Body of pancreas (tissue), 4 donors: ENCODE data around the gene JAKMIP2.

ENCODE experiments used
- POLR2A ChIP-seq, 3 donors: fragments of 450-650 bp; IDR thresholded peaks; one replicate each; pipeline ENCODE4 v1.6.1; 2016; ENCODE audit warnings: antibody characterized with exemption in 3 of 3, mild to moderate bottlenecking in 2 of 3
- TF ChIP-seq, protein P1 (sequence below), 7 experiments: fragments of 450-650 bp in 4 of 7; fragments of 200-600 bp in 3 of 7; sonication (generic) in 3 of 7; IDR thresholded peaks; one replicate each; pipeline ENCODE4 v1.5.1; 2016 to 2019; ENCODE audit warnings: antibody characterized with exemption in 7 of 7

DNA sequence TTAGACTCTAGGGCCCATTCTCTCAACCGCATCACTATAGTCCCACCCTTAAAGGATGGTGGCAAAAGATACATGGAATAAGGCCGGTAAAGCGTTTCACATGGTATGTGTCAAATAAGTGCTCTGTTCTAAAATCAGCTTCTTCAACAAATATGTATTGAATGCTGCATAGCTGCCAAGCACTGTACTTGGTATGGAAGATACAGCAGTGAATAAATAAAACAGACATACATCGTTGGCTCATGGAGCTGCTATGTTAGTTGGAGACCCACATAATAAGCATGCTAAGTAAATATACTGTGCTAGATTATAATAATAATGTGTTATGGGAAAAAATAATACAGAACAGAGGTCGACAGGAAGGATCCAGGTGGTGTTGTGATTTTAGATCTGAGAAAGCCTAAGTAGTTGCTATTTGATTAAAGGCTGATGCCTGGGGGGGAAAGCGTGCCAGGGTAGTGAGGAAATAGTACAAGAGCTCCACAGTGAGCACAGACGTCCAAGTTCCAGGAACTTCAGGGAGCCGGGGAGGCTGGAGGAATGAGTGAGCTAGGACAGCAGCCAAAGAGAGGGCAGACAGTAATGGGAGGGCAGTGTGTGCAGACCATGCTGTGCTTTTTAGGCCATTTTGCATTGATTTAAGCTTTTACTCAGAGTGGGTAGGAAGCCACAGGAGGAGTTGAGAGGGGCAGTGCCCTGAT is 93.7 kb downstream of the JAKMIP2 start:
- TF ChIP-seq POLR2A (IDR thresholded peaks at IDR 0.05) = no peak
- TF ChIP-seq, protein P1, sequence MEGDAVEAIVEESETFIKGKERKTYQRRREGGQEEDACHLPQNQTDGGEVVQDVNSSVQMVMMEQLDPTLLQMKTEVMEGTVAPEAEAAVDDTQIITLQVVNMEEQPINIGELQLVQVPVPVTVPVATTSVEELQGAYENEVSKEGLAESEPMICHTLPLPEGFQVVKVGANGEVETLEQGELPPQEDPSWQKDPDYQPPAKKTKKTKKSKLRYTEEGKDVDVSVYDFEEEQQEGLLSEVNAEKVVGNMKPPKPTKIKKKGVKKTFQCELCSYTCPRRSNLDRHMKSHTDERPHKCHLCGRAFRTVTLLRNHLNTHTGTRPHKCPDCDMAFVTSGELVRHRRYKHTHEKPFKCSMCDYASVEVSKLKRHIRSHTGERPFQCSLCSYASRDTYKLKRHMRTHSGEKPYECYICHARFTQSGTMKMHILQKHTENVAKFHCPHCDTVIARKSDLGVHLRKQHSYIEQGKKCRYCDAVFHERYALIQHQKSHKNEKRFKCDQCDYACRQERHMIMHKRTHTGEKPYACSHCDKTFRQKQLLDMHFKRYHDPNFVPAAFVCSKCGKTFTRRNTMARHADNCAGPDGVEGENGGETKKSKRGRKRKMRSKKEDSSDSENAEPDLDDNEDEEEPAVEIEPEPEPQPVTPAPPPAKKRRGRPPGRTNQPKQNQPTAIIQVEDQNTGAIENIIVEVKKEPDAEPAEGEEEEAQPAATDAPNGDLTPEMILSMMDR (IDR thresholded peaks at IDR 0.05) = no peak
